Vagina (tissue), 2 donors: ENCODE measurements around the gene NPPB. TPM values are rescaled to one million over a fixed set of nuclear protein-coding genes. Genes with fewer than 3 reads are reported as not detected.

Experiments used
- DNase-seq, 2 donors: peaks; one replicate each; pipeline ENCODE4 v3.0.0-alpha.2; 2017; ENCODE audit errors: extremely low spot score in 2 of 2
- H3K27ac ChIP-seq: fragments of 200-600 bp; sonication (generic); one replicate; pipeline ENCODE4 v1.5.1; 2019
- H3K27me3 ChIP-seq: fragments of 200-600 bp; sonication (generic); one replicate; pipeline ENCODE4 v1.5.1; 2019
- H3K36me3 ChIP-seq, 2 donors: fragments of 200-600 bp; sonication (generic); one replicate each; pipeline ENCODE4 v1.5.1; 2017 to 2019
- H3K4me1 ChIP-seq: fragments of 200-600 bp; sonication (generic); one replicate; pipeline ENCODE4 v1.5.1; 2019
- H3K4me3 ChIP-seq, 2 donors: fragments of 200-600 bp; sonication (generic); 1 replicate in 1 of 2; 2 replicates in 1 of 2; pipeline ENCODE4 v1.5.1; 2016 to 2019
- H3K9me3 ChIP-seq: fragments of 200-600 bp; sonication (generic); one replicate; pipeline ENCODE4 v1.5.1; 2019
- CTCF ChIP-seq, 3 experiments: fragments of 450-650 bp in 2 of 3; fragments of 200-600 bp in 1 of 3; sonication (generic) in 1 of 3; IDR thresholded peaks; one replicate each; pipeline ENCODE4 v1.5.1; 2017 to 2019; ENCODE audit warnings: antibody characterized with exemption in 3 of 3, mild to moderate bottlenecking in 2 of 3, moderate library complexity in 2 of 3
- POLR2A ChIP-seq, 2 donors: fragments of 450-650 bp; IDR thresholded peaks; one replicate each; pipeline ENCODE4 v1.6.1; 2017; ENCODE audit warnings: antibody characterized with exemption in 2 of 2, mild to moderate bottlenecking in 2 of 2, moderate library complexity in 2 of 2
- POLR2AphosphoS5 ChIP-seq, 2 donors: sonication (generic); formaldehyde crosslinking; IDR thresholded peaks; one replicate each; pipeline ENCODE4 v1.9.0; 2017; ENCODE audit warnings: antibody characterized with exemption in 2 of 2, mild to moderate bottlenecking in 2 of 2, low read depth in 1 of 2; ENCODE audit not compliant: insufficient read depth in 1 of 2
- intact Hi-C: fragments of 100-400 bp; cut with DNase I; formaldehyde crosslinking; loops from one replicate; pipeline ENCODE4 v1.15.1; 2023
- total RNA-seq: library from RNA; depleted of rRNA; stranded (reverse); fragments of >200 nt; gene quantifications from one replicate; pipeline ENCODE4 v1.2.3, GENCODE V29; 2016

NPPB gene
- total RNA-seq, 1 donor from 2014 or later, result not detected

DNA sequence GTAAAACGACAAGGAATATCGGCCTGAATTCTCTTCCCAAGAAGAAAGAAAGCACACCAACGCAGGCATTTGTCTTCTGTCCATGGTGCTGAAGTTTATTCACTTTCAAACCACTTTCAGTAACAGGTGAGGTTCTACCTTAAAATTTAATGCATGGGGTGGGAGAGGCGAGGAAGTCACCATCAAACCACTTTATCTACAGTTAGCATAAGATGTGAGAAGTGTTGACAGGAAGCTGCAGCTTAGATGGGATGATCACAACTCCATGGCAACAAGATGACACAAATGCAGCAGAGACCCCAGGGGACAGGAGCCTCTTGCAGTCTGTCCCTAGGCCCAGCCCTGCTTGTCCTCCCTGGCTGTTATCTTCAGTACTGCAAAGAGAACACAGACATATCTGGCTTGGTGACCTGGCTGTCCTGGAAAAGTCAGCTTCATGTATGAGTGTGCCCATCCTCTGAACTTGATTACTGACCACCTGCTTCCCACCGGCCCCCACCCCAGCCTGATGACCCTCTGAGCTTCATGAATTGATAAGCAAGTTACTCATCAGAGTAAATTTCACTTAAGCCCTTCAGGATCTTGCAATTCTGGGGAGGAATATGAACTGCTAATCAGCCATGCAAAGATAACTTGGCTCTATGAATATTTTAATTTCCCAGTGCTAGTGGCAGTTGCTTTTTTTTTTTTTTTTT, 13.0 kb downstream of the NPPB start:
- no peak overlapping the region for H3K4me3 ChIP-seq
- intact Hi-C loops, result no loop called here
- H3K27ac ChIP-seq, result no peak overlapping the region
- DNase-seq, result no peak
- H3K9me3 ChIP-seq, result no peaks in the 10 kb centered on the region
- H3K4me1 ChIP-seq, result no peaks in the 10 kb centered on the region
- no peaks in the 10 kb centered on the region for H3K27me3 ChIP-seq
- H3K36me3 ChIP-seq, result peaks cover 0 to 32% of the 10 kb centered on the region in 2 donors
- TF ChIP-seq CTCF (IDR thresholded peaks at IDR 0.05) (no peak), POLR2AphosphoS5 (IDR thresholded peaks at IDR 0.05; ENCODE audit: insufficient read depth in 1 of 2, low read depth in 1 of 2) (no peak), POLR2A (IDR thresholded peaks at IDR 0.05) (no peak)

- no peak for DNase-seq
- TF ChIP-seq CTCF (IDR thresholded peaks at IDR 0.05) (no peak), POLR2A (IDR thresholded peaks at IDR 0.05) (no peak), POLR2AphosphoS5 (IDR thresholded peaks at IDR 0.05; ENCODE audit: insufficient read depth in 1 of 2, low read depth in 1 of 2) (no peak)
- no peak overlapping the region for H3K4me3 ChIP-seq
- no peaks in the 10 kb centered on the region for H3K9me3 ChIP-seq
- no peaks in the 10 kb centered on the region for H3K4me1 ChIP-seq
- peaks cover 0 to 60% of the 10 kb centered on the region in 2 donors for H3K36me3 ChIP-seq
- intact Hi-C loops, result loop anchor here (5.0 kb wide), 1 partner anchor 50 kb away; no protein-coding TSS in a partner anchor
- H3K27me3 ChIP-seq, result no peaks in the 10 kb centered on the region
- no peak overlapping the region for H3K27ac ChIP-seq
These were observed 16.3 kb downstream of the NPPB start for GRCh38 chr1:11842154-11843041.

DNA sequence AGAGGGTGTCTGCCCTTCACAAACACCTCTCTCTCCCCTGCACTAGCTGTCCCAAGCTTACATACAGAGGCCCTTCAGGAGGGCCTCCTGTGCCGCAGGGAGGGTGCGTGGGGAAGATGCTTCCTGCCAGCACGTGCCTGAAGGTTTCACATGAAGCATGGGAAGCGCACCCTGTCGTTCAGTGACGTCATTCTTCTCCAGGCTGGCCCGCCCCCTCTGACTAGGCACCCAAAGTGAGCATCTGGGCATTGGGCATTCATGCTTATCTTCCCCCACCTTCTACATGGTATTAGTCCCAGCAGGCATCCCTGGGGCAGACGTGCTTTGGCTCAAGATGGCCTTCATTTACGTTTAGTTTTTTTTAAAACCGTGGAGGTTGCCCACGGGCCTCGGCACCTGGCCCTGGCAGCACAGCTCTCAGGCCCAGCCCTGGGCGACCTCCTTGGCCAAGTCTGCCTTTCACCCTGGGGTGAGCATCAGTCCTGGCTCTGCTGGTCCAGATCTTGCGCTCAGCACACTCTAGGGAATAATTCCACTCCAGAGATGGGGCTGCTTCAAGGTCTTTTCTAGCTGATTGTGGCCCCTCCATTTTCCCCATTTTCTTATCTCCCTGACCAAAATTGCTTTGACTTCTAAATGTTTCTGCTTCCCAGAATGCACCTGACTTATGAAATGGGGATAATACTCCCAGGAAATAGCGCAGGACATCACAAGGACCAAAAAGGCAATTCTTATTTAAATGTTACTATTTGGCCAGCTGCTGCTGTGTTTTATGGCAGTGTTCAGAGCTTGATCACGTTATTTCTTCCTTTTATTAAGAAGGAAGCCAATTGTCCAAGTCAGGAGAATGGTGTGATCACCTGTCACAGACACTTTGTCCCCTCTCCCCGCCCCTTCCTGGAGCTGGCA, 17.2 kb downstream of the NPPB start:
- intact Hi-C loops, result loop anchor here (5.0 kb wide), 1 partner anchor 51 kb away; no protein-coding TSS in a partner anchor
- no peak for DNase-seq
- Histone ChIP-seq H3K27ac (no peak overlapping the region), H3K27me3 (no peaks in the 10 kb centered on the region), H3K4me1 (no peaks in the 10 kb centered on the region), H3K36me3 (peaks cover 0 to 69% of the 10 kb centered on the region in 2 donors), H3K4me3 (no peak overlapping the region), H3K9me3 (no peaks in the 10 kb centered on the region)
- TF ChIP-seq POLR2AphosphoS5 (IDR thresholded peaks at IDR 0.05; ENCODE audit: insufficient read depth in 1 of 2, low read depth in 1 of 2), result no peak
- no peak for TF ChIP-seq POLR2A (IDR thresholded peaks at IDR 0.05)
- TF ChIP-seq CTCF (IDR thresholded peaks at IDR 0.05), result no peak

- TF ChIP-seq POLR2AphosphoS5 (IDR thresholded peaks at IDR 0.05; ENCODE audit: insufficient read depth in 1 of 2, low read depth in 1 of 2) (no peak), POLR2A (IDR thresholded peaks at IDR 0.05) (no peak), CTCF (IDR thresholded peaks at IDR 0.05) (no peak)
- intact Hi-C loops, result loop anchor here (5.0 kb wide), 1 partner anchor 52 kb away; no protein-coding TSS in a partner anchor
- no peak for DNase-seq
- no peaks in the 10 kb centered on the region for H3K9me3 ChIP-seq
- H3K27ac ChIP-seq, result no peak overlapping the region
- H3K27me3 ChIP-seq, result no peaks in the 10 kb centered on the region
- peaks cover 0 to 81% of the 10 kb centered on the region in 2 donors for H3K36me3 ChIP-seq
- H3K4me3 ChIP-seq, result no peak overlapping the region
- no peaks in the 10 kb centered on the region for H3K4me1 ChIP-seq
These were observed 18.7 kb downstream of the NPPB start for GRCh38 chr1:11839727-11840705.
